ENCODE results near the gene CCDC78. TPM values are rescaled to one million over a fixed set of nuclear protein-coding genes. Genes with fewer than 3 reads are reported as not detected.

Gene CCDC78
- 1.6 and 3.8 TPM in 2 replicates for total RNA-seq

GRCh38 chr16:726438-727290, at the start of gene CCDC78, which contains the start of gene HAGHL:
TSS of gene CCDC78 (minus strand) at chr16:726443. CDS start at chr16:726367, 76 bp downstream.
TSS of gene HAGHL (plus strand) at chr16:727106. CDS start at chr16:727510, 404 bp downstream.

GRCh38 chr16:760545-761343, 34.5 kb upstream of the CCDC78 start, which contains the start of gene MSLN:
TSS of gene MSLN (plus strand) at chr16:760734. CDS start at chr16:762681, 1,947 bp downstream.

GRCh38 chr16:740764-741505, 14.7 kb upstream of the CCDC78 start, which contains the start of gene CIAO3:
TSS of gene CIAO3 (minus strand) at chr16:740997. CDS start at chr16:740985, 12 bp downstream.

GRCh38 chr16:720990-721764, 5.1 kb downstream of the CCDC78 start, which contains the start of gene ANTKMT:
TSS of gene ANTKMT (plus strand) at chr16:721146. CDS start at chr16:721275, 129 bp downstream.

GRCh38 chr16:714558-715476, 11.4 kb downstream of the CCDC78 start, which contains the start of gene METRN:
TSS of gene METRN (plus strand) at chr16:715118. CDS start at chr16:715290, 172 bp downstream.

GRCh38 chr16:705431-706188, 20.6 kb downstream of the CCDC78 start, which contains the start of gene FBXL16:
TSS of gene FBXL16 (minus strand) at chr16:705801. CDS start at chr16:697405, 8,396 bp downstream.

GRCh38 chr16:684071-684794, 42.0 kb downstream of the CCDC78 start, which contains the start of gene JMJD8:
TSS of gene JMJD8 (minus strand) at chr16:684334. CDS start at chr16:684319, 15 bp downstream.

GRCh38 chr16:679814-680624, 46.2 kb downstream of the CCDC78 start, which contains the start of gene STUB1:
TSS of gene STUB1 (plus strand) at chr16:680410. CDS start at chr16:680526, 116 bp downstream.

GRCh38 chr16:674968-675883, 51.0 kb downstream of the CCDC78 start, which contains the start of gene RHBDL1:
TSS of gene RHBDL1 (plus strand) at chr16:675671. CDS start at chr16:675791, 120 bp downstream.

Other genes with a start within 250 kb of the CCDC78 start
- 33.5 and 52.9 TPM in 2 replicates for gene CAPN15, start 198.7 kb downstream of the CCDC78 start, total RNA-seq
- gene PRR35, start 166.0 kb downstream of the CCDC78 start, total RNA-seq = not detected in 2 replicates
- 3.1 and 4.7 TPM in 2 replicates for gene NHLRC4, start 159.4 kb downstream of the CCDC78 start, total RNA-seq
- 32.3 and 38.7 TPM in 2 replicates for gene PIGQ, start 156.5 kb downstream of the CCDC78 start, total RNA-seq
- 13.2 and 17.4 TPM in 2 replicates for gene RAB40C, start 136.4 kb downstream of the CCDC78 start, total RNA-seq
- gene WFIKKN1, start 95.5 kb downstream of the CCDC78 start, total RNA-seq = 0.29 and 0.50 TPM in 2 replicates
- gene METTL26, start 90.1 kb downstream of the CCDC78 start, total RNA-seq = 91.2 and 122 TPM in 2 replicates
- 11.8 and 20.3 TPM in 2 replicates for gene MCRIP2, start 84.6 kb downstream of the CCDC78 start, total RNA-seq
- gene WDR90, start 77.1 kb downstream of the CCDC78 start, total RNA-seq = 9.4 and 16.3 TPM in 2 replicates
- gene RHOT2, start 58.3 kb downstream of the CCDC78 start, total RNA-seq = 51.6 and 57.7 TPM in 2 replicates
- 4.8 and 9.4 TPM in 2 replicates for gene RHBDL1, start 50.8 kb downstream of the CCDC78 start, total RNA-seq
- 126 and 174 TPM in 2 replicates for gene STUB1, start 46.0 kb downstream of the CCDC78 start, total RNA-seq
- 31.0 and 55.1 TPM in 2 replicates for gene JMJD8, start 42.1 kb downstream of the CCDC78 start, total RNA-seq
- 8.3 and 10.3 TPM in 2 replicates for gene WDR24, start 36.0 kb downstream of the CCDC78 start, total RNA-seq
- gene FBXL16, start 20.6 kb downstream of the CCDC78 start, total RNA-seq = 0.17 and 0.29 TPM in 2 replicates
- gene METRN, start 11.3 kb downstream of the CCDC78 start, total RNA-seq = 57.7 and 136 TPM in 2 replicates
- gene ANTKMT, start 5.3 kb downstream of the CCDC78 start, total RNA-seq = 31.3 and 37.1 TPM in 2 replicates
- gene HAGHL, start 663 bp upstream of the CCDC78 start, total RNA-seq = 16.4 and 21.5 TPM in 2 replicates
- gene CIAO3, start 14.6 kb upstream of the CCDC78 start, total RNA-seq = 27.3 and 44.3 TPM in 2 replicates
- gene MSLN, start 34.3 kb upstream of the CCDC78 start, total RNA-seq = 0.17 TPM in 1 of 2 replicates, not detected in the other
- 20.5 and 29.6 TPM in 2 replicates for gene RPUSD1, start 61.9 kb upstream of the CCDC78 start, total RNA-seq
- gene CHTF18, start 62.2 kb upstream of the CCDC78 start, total RNA-seq = 6.9 and 18.3 TPM in 2 replicates
- gene GNG13, start 74.3 kb upstream of the CCDC78 start, total RNA-seq = not detected in 2 replicates
- 22.7 and 36.4 TPM in 2 replicates for gene LMF1, start 244.5 kb upstream of the CCDC78 start, total RNA-seq

All from smooth muscle cell of trachea (primary cell).